Esophagus muscularis mucosa (tissue), 4 donors: ENCODE measurements around the gene RBMS1. TPM values are rescaled to one million over a fixed set of nuclear protein-coding genes. Genes with fewer than 3 reads are reported as not detected.

Experiments used
- DNase-seq: peaks from one replicate; pipeline ENCODE4 v3.0.0-alpha.2; 2017; ENCODE audit errors: extremely low spot score
- H3K27ac ChIP-seq, 4 donors: fragments of 200-600 bp; sonication (generic); replicated peaks in 1 of 4; 1 replicate in 3 of 4; 2 replicates in 1 of 4; pipeline ENCODE4 v1.5.1; 2016 to 2019; ENCODE audit warnings: mild to moderate bottlenecking in 1 of 4
- H3K27me3 ChIP-seq, 4 donors: fragments of 200-600 bp; sonication (generic); one replicate each; pipeline versions ENCODE4 v1.5.1 to v1.6.0; 2016 to 2019
- H3K36me3 ChIP-seq, 4 donors: fragments of 200-600 bp; sonication (generic); one replicate each; pipeline ENCODE4 v1.5.1; 2016 to 2019
- H3K4me1 ChIP-seq, 4 donors: fragments of 200-600 bp; sonication (generic); one replicate each; pipeline ENCODE4 v1.5.1; 2016 to 2019
- H3K4me3 ChIP-seq, 4 donors: fragments of 200-600 bp; sonication (generic); 1 replicate in 2 of 4; 2 replicates in 2 of 4; pipeline ENCODE4 v1.5.1; 2016 to 2019; ENCODE audit warnings: mild to moderate bottlenecking in 4 of 4, moderate library complexity in 1 of 4
- H3K9me3 ChIP-seq, 4 donors: fragments of 200-600 bp; sonication (generic); 1 replicate in 3 of 4; 2 replicates in 1 of 4; pipeline ENCODE4 v1.5.1; 2016 to 2019
- CTCF ChIP-seq, 3 experiments: fragments of 200-600 bp in 2 of 3; fragments of 450-650 bp in 1 of 3; sonication (generic) in 2 of 3; IDR thresholded peaks; one replicate each; pipeline ENCODE4 v1.5.1; 2017 to 2019; ENCODE audit warnings: antibody characterized with exemption in 3 of 3, mild to moderate bottlenecking in 2 of 3, moderate library complexity in 1 of 3
- EP300 ChIP-seq: sonication (generic); formaldehyde crosslinking; IDR thresholded peaks from one replicate; pipeline ENCODE4 v1.6.1; 2017; ENCODE audit warnings: antibody characterized with exemption
- POLR2A ChIP-seq: fragments of 450-650 bp; IDR thresholded peaks from one replicate; pipeline ENCODE4 v1.6.1; 2017; ENCODE audit warnings: antibody characterized with exemption, moderate library complexity, mild to moderate bottlenecking, low read depth
- POLR2AphosphoS5 ChIP-seq, 2 donors: sonication (generic); formaldehyde crosslinking; IDR thresholded peaks; one replicate each; pipeline ENCODE4 v1.6.1; 2017; ENCODE audit warnings: antibody characterized with exemption in 2 of 2
- WGBS: methylation state at CpG from one replicate; pipeline ENCODE4 v1.1.5; 2018; 5-methylcytosine and 5-hydroxymethylcytosine counted together
- intact Hi-C: fragments of 100-400 bp; cut with DNase I; formaldehyde crosslinking; loops from one replicate; pipeline ENCODE4 v1.15.1; 2023
- total RNA-seq, 4 donors: library from RNA; depleted of rRNA; stranded (reverse); fragments of >200 nt; gene quantifications; one replicate each; pipeline versions ENCODE4 v1.1.0 to v1.2.1, GENCODE V29; 2016

Gene RBMS1
- total RNA-seq, 4 donors from 2014 or later, result 86.8 to 116 (median 93.1) TPM

DNA sequence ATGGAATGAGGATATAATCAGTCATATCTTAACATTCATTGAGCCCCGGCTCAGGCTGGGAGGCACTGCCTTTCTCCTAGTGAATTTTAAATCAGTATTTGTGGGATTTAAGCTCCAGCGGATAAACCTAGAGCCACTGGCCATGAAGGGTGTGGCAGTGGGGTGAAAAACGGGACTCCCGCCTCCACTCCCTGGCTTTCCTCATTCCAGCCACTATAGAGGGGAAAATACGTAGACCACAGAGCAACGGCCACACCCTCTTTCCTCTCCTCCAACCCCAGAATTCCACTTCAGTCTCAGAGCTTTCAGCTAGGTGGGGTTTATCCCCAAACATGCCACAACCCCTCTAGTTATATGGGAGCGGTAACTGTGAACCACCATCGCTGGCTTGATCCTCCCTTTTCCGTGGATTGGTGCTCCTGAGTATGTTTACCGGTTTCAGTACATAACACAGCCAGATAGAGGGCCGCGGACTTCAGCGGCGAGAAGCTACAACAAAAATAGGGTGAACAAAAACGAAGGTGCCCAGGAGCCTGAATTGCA lies 223.0 kb downstream of the RBMS1 start:
- no peak for TF ChIP-seq POLR2AphosphoS5 (IDR thresholded peaks at IDR 0.05)
- TF ChIP-seq POLR2A, result no peak
- TF ChIP-seq EP300, result no peak
- TF ChIP-seq CTCF (IDR thresholded peaks at IDR 0.05), result no peak
- Histone ChIP-seq H3K27ac (peak overlapping the region; percentile 88 to 94 (median 94)), H3K4me1 (peaks cover 23 to 31% (median 28%) of the 10 kb centered on the region in 4 donors), H3K9me3 (no peaks in the 10 kb centered on the region), H3K27me3 (no peaks in the 10 kb centered on the region), H3K4me3 (peak overlapping the region; percentile 53 to 63 (median 58)), H3K36me3 (peaks cover 4 to 34% (median 20%) of the 10 kb centered on the region in 4 donors)
- WGBS, result 55% methylated on average over 15 of the region's 15 CpGs
- no peak for DNase-seq
- intact Hi-C loops, result loop anchor here (5.0 kb wide), 1 partner anchor 222 kb away; the partner anchor contains the start of gene RBMS1

DNA sequence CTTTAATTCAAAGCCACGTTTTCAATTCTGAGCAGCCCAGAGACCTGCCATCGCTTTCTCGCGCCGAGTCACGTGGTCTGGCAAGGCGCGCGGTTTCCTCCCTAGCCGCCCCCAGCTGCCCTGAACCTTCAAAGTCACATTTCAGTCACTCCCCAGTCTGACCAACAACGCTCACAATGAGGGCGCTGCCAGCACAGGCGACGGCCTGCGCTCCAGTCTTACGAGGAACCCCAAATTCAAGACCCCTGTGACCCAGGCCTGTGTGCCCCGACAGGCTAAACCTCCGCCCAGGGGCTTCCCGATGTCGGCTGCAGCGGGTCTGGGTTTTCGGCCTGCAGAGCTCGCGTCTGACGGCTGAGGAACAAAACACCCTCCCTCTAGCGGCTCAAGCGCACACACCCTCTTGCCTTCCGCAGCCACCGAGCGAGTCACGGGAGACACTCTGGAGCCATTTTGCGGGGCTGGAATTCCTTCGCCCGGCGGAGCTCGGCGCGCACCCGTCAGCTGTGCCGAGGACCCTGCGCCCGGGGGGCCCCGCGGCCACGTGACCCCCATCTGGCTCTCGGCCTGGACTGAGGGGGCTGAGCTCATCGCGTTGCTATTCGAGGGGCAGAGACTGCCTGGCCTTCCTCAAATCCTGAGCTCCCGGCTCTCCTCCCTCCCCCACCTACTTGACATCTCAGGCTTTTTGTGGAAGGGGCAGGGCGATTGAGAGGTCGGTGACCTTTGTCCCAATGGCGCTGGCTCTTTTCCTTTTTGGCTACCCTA lies 223.6 kb downstream of the RBMS1 start:
- Histone ChIP-seq H3K4me1 (peaks cover 23 to 31% (median 28%) of the 10 kb centered on the region in 4 donors), H3K4me3 (peak overlapping the region; percentile 53 to 63 (median 58)), H3K27me3 (no peaks in the 10 kb centered on the region), H3K36me3 (peaks cover 0 to 28% (median 16%) of the 10 kb centered on the region in 4 donors), H3K27ac (peak overlapping the region; percentile 88 to 94 (median 94)), H3K9me3 (no peaks in the 10 kb centered on the region)
- TF ChIP-seq POLR2AphosphoS5 (IDR thresholded peaks at IDR 0.05) (peak; percentile 86 to 88), POLR2A (peak; percentile 41), CTCF (IDR thresholded peaks at IDR 0.05) (peak; percentile 59 to 77 (median 66)), EP300 (no peak)
- 1% methylated on average over 28 of the region's 53 CpGs for WGBS
- peak; percentile 97 for DNase-seq
- intact Hi-C loops, result loop anchor here (5.0 kb wide), 1 partner anchor 222 kb away; the partner anchor contains the start of gene RBMS1

- Histone ChIP-seq H3K36me3 (peaks cover 0 to 22% (median 10%) of the 10 kb centered on the region in 4 donors), H3K4me1 (peaks cover 23 to 31% (median 28%) of the 10 kb centered on the region in 4 donors), H3K27me3 (no peaks in the 10 kb centered on the region), H3K27ac (peak overlapping the region; percentile 88 to 94 (median 94)), H3K4me3 (peak overlapping the region; percentile 53 to 63 (median 58)), H3K9me3 (no peaks in the 10 kb centered on the region)
- no peak for DNase-seq
- intact Hi-C loops, result no loop called here
- TF ChIP-seq POLR2AphosphoS5 (IDR thresholded peaks at IDR 0.05), result no peak
- TF ChIP-seq CTCF (IDR thresholded peaks at IDR 0.05), result no peak
- TF ChIP-seq EP300, result no peak
- no peak for TF ChIP-seq POLR2A
- 58% methylated on average over 4 of the region's 4 CpGs for WGBS
These were observed 224.2 kb downstream of the RBMS1 start for GRCh38 chr2:160269365-160269764.

DNA sequence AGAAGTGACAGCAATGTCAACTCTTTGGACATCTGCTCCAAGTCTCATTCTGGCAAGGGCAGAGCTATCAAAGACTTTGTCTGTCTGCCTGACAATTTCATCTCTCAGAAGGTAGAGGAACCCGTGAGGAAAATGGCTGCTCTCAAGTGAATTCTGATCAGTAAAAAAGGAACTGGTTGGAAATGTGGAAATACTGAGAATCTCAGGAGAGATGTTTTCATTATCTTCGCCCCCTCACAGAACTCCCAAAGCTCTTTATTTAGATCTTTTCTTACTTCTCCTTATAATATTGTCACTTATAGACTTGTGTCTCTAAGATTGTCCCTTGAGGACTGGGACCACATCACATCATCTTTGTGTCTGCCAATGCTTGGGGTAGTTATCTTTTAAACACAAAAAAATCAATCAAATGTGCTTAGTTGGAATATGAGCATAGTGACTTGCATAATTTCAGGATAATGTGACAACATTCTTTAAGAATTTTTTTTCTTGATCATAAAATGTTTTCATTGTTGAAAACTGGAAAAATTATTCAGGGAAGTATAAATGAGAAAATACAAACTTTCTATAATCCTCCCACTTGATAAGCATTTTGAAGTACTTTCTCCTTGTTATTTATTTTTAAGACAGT lies 225.3 kb downstream of the RBMS1 start:
- H3K27ac ChIP-seq, result peak overlapping the region in 2 of 4 donors; percentile 88 to 94

More for the DNA sequence above, 225.3 kb downstream of the RBMS1 start:
- DNase-seq, result no peak
- TF ChIP-seq POLR2AphosphoS5 (IDR thresholded peaks at IDR 0.05) (no peak), EP300 (no peak), POLR2A (no peak), CTCF (IDR thresholded peaks at IDR 0.05) (no peak)
- Histone ChIP-seq H3K9me3 (no peaks in the 10 kb centered on the region), H3K4me1 (peaks cover 23 to 31% (median 28%) of the 10 kb centered on the region in 4 donors), H3K27me3 (no peaks in the 10 kb centered on the region), H3K36me3 (peaks cover 0 to 13% (median 5%) of the 10 kb centered on the region in 4 donors), H3K4me3 (no peak overlapping the region)
- WGBS, result 89% methylated on average over 2 of the region's 2 CpGs
- intact Hi-C loops, result no loop called here
